HCT116 (cell line): Measurements from ENCODE around the gene NCAPH2. TPM values are rescaled to one million over a fixed set of nuclear protein-coding genes. Genes with fewer than 3 reads are reported as not detected.

ENCODE experiments used
- ATAC-seq: fragments of 200-7000 bp; cut with Tn5 transposase; 2 replicates; pipeline ENCODE4 v1.9.1; 2020; ENCODE audit warnings: mild to moderate bottlenecking, moderate library complexity
- BruUV-seq: library from RNA; stranded (reverse); fragments of 400-500 nt; replicated peaks from 2 replicates; lab custom pipeline; 2021; lab: Mats Ljungman, UMichigan
- CTCF ChIA-PET: fragments of 300-600 bp; sonication (Branson Sonifier 250); formaldehyde crosslinking; loops from one replicate; lab custom pipeline; 2021; ENCODE audit warnings: antibody characterized with exemption; lab: Charles Lee
- POLR2A ChIA-PET: fragments of 300-600, 350-600 bp; sonication (Branson Sonifier 250); formaldehyde crosslinking; loops from one replicate; lab custom pipeline; 2021; ENCODE audit warnings: antibody characterized with exemption; lab: Charles Lee
- RAD21 ChIA-PET, 2 experiments: fragments of 300-600 bp; sonication (Branson Sonifier 250); formaldehyde crosslinking; loops; one replicate each; lab custom pipeline; 2023; ENCODE audit warnings: low total read pairs in 2 of 2; ENCODE audit not compliant: uncharacterized antibody in 2 of 2, unreplicated experiment in 2 of 2, low non-redundant PET in 1 of 2; lab: Charles Lee
- DNase-seq: peaks from one replicate; pipeline ENCODE4 v3.0.0-alpha.2; 2010; ENCODE audit warnings: low read depth, low spot score
- H2AFZ ChIP-seq: fragments of 200-600 bp; shearing (Covaris generic), sonication (generic); 2 replicates; pipeline ENCODE4 v1.6.1; 2017; ENCODE audit warnings: low read depth, mixed run types, mixed read lengths, antibody characterized with exemption, low read length; ENCODE audit not compliant: poor library complexity, severe bottlenecking
- H3K27ac ChIP-seq: 2 replicates; pipeline ENCODE4 v1.5.1; 2012; ENCODE audit warnings: low read depth, low read length
- H3K27me3 ChIP-seq: fragments of 200-600 bp; sonication (generic); 2 replicates; pipeline ENCODE4 v1.6.1; 2016; ENCODE audit warnings: mixed run types, low read length, mixed read lengths; ENCODE audit not compliant: insufficient read depth
- H3K36me3 ChIP-seq, 2 experiments: fragments of 200-500 bp in 1 of 2; fragments of 200-600 bp in 1 of 2; sonication (Bioruptor generic) in 1 of 2; sonication (generic) in 1 of 2; 2 replicates each; pipeline versions ENCODE4 v1.5.1 to v1.6.1; 2014 to 2016; ENCODE audit warnings: low read length in 2 of 2, inconsistent platforms in 1 of 2, mixed read lengths in 1 of 2, mixed run types in 1 of 2; ENCODE audit not compliant: insufficient read depth in 2 of 2, control insufficient read depth in 1 of 2
- H3K4me1 ChIP-seq, 2 experiments: fragments of 200-600 bp in 1 of 2; sonication (generic) in 1 of 2; 2 replicates each; pipeline versions ENCODE4 v1.5.1 to v1.6.1; 2012 to 2017; ENCODE audit warnings: low read length in 2 of 2, inconsistent platforms in 1 of 2, mild to moderate bottlenecking in 1 of 2, mixed read lengths in 1 of 2, mixed run types in 1 of 2, moderate library complexity in 1 of 2; ENCODE audit not compliant: insufficient read depth in 2 of 2, control insufficient read depth in 1 of 2
- H3K4me2 ChIP-seq: fragments of 200-600 bp; sonication (generic); 2 replicates; pipeline ENCODE4 v1.6.1; 2017; ENCODE audit warnings: mixed run types, low read length, mixed read lengths
- H3K4me3 ChIP-seq, 2 experiments: fragments of 200-600 bp in 1 of 2; sonication (generic) in 1 of 2; replicated peaks in 1 of 2; 2 replicates each; pipeline ENCODE4 v1.5.1; 2011 to 2016; ENCODE audit warnings: low read length in 2 of 2, control low read depth in 1 of 2, low read depth in 1 of 2, mild to moderate bottlenecking in 1 of 2, mixed read lengths in 1 of 2, mixed run types in 1 of 2
- H3K79me2 ChIP-seq: fragments of 200-600 bp; sonication (generic); 2 replicates; pipeline ENCODE4 v1.6.1; 2017; ENCODE audit warnings: mild to moderate bottlenecking, mixed run types, low read length, moderate library complexity, mixed read lengths; ENCODE audit not compliant: insufficient read depth
- H3K9ac ChIP-seq: fragments of 200-600 bp; sonication (generic); 2 replicates; pipeline ENCODE4 v1.6.1; 2016; ENCODE audit warnings: low read length, mixed read lengths
- H3K9me2 ChIP-seq: fragments of 200-600 bp; sonication (generic), shearing (Covaris generic); 2 replicates; pipeline ENCODE4 v1.6.1; 2017; ENCODE audit warnings: mixed run types, mild to moderate bottlenecking, moderate library complexity; ENCODE audit not compliant: insufficient read depth
- H3K9me3 ChIP-seq, 2 experiments: fragments of 200-500 bp in 1 of 2; fragments of 200-600 bp in 1 of 2; sonication (Bioruptor generic) in 1 of 2; sonication (generic) in 1 of 2; 2 replicates each; pipeline ENCODE4 v1.6.1; 2014 to 2017; ENCODE audit warnings: low read length in 2 of 2, mixed read lengths in 2 of 2, inconsistent platforms in 1 of 2, low read depth in 1 of 2, mild to moderate bottlenecking in 1 of 2, mixed run types in 1 of 2, moderate library complexity in 1 of 2; ENCODE audit not compliant: control insufficient read depth in 1 of 2, insufficient read depth in 1 of 2
- H4K20me1 ChIP-seq: fragments of 200-600 bp; sonication (generic), shearing (Covaris generic); 2 replicates; pipeline ENCODE4 v1.6.1; 2017; ENCODE audit warnings: mixed run types, mild to moderate bottlenecking, moderate library complexity; ENCODE audit not compliant: insufficient read depth
- EGR1 ChIP-seq: IDR thresholded peaks from 2 replicates; pipeline ENCODE4 v1.6.1; 2012; ENCODE audit warnings: low read depth
- ELF1 ChIP-seq: IDR thresholded peaks from 2 replicates; pipeline ENCODE4 v1.6.1; 2012; ENCODE audit warnings: low read depth, borderline replicate concordance
- EZH2 ChIP-seq: fragments of 200-600 bp; sonication (generic); IDR thresholded peaks from 2 replicates; pipeline ENCODE4 v1.6.1; 2017; ENCODE audit warnings: antibody characterized with exemption, mixed run types
- POLR2AphosphoS5 ChIP-seq: IDR thresholded peaks from 2 replicates; pipeline ENCODE4 v1.6.1; 2011; ENCODE audit warnings: mild to moderate bottlenecking, low read depth, low read length, moderate library complexity
- RAD21 ChIP-seq: IDR thresholded peaks from 2 replicates; pipeline ENCODE4 v1.6.1; 2012; ENCODE audit warnings: low read depth, mild to moderate bottlenecking
- TCF7L2 ChIP-seq: IDR thresholded peaks from 2 replicates; pipeline ENCODE4 v1.7.0; 2011; ENCODE audit warnings: borderline replicate concordance, inconsistent platforms; ENCODE audit not compliant: insufficient read depth, insufficient read length; ENCODE audit errors: extremely low read depth
- ZFX ChIP-seq: fragments of 450-650 bp; IDR thresholded peaks from 2 replicates; pipeline ENCODE4 v1.6.1; 2017
- ZNF274 ChIP-seq: fragments of 200-500 bp; sonication (Bioruptor generic); IDR thresholded peaks from 2 replicates; pipeline ENCODE4 v1.6.1; 2014; ENCODE audit warnings: mild to moderate bottlenecking, low read depth, low read length, inconsistent platforms
- intact Hi-C: fragments of 100-400 bp; cut with micrococcal nuclease; formaldehyde crosslinking; loops from 2 replicates; pipeline ENCODE4 v1.10.0; 2022
- total RNA-seq: library from RNA; stranded (reverse); gene quantifications from one replicate; pipeline ENCODE4 v1.2.1, GENCODE V29; 2021; ENCODE audit not compliant: unreplicated experiment
- TF ChIP-seq, protein P1 (sequence below): IDR thresholded peaks from 2 replicates; pipeline ENCODE4 v1.6.1; 2012
- TF ChIP-seq, protein P2 (sequence below): IDR thresholded peaks from 2 replicates; pipeline ENCODE4 v1.6.1; 2012; ENCODE audit warnings: low read depth
- TF ChIP-seq, protein P3 (sequence below): IDR thresholded peaks from 2 replicates; pipeline ENCODE4 v1.6.1; 2011; ENCODE audit warnings: mild to moderate bottlenecking, low read length, moderate library complexity; ENCODE audit not compliant: insufficient replicate concordance; ENCODE audit errors: extremely low read depth

Gene NCAPH2
- total RNA-seq, 1 experiment from 2014 or later: 99.1 TPM

DNA sequence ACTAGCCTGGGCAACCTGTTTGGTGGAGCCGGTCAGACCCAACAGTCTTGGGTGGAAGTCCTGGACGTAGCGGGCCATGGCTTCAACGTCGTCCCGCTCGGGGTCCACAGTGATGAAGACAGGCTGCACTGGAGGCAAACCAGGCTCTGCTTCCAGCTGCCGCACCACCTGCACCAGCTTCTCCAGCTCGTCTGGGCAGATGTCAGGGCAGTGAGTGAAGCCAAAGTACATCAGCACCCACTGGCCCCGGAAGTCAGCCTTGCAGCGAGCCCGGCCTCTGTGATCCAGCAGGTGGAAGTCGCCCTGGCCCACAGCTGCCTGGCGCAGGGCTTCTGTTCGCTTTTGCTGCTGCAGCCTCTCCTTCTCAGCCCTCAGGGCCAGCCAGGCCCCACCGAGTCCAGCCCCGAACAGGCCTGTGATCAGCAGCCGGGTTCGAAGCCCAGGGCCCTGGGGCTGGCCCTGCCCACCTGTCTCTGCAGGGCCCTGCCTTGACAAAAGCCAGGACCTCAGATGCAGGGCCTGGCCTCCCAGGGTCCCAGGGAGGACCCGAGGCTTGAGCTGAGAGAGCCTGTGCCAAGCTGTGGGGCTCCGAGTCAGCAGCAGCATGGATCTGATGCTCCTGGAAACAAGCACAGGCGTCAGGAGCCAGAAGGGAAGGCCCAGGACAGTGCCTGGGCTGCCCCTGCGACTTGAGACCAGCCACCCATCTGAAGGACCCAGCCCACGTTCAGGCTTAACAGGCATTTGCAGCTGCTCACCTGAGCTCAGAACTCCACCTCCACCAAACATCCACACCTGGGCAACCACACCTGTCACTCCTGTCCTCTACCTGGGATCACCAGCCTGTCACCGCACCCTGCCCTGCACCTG is 16.0 kb downstream of the NCAPH2 start:
- Histone ChIP-seq H3K36me3 (peaks cover 0 to 18% of the 10 kb centered on the region in 2 experiments; a peak in 2 of 4 replicates), H3K79me2 (peaks cover 25% of the 10 kb centered on the region)
- ATAC-seq: no peak

DNA sequence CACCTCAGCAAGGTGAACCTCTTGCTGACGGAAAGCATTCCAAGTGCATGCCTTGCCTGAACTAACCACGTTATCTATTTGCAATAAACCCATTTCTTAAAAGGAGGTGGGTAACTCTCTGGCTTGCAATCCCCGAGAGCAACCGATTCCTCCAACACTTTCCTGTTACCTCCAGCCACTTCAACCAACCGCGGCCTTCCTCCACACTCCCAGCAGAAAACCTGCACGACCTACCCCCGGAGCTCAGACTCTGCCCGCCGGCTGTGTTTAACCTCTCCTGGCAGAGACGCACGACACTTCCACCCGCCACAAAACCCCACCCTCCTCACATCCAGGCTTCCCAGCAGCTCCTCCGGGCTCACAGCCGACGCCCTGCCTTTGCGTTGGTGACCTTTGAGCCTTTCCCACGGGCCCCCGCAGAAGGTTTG is 16.7 kb downstream of the NCAPH2 start:
- intact Hi-C loops: loop anchor here (1.0 kb wide), 1 partner anchor 16 kb away; the partner anchor contains the start of gene NCAPH2
- Histone ChIP-seq H3K9me2 (no peaks in the 10 kb centered on the region), H3K36me3 (peaks cover 0 to 11% of the 10 kb centered on the region in 2 experiments; a peak in 2 of 4 replicates), H3K4me3 (peak overlapping the region; percentile 78 to 85), H3K27me3 (no peaks in the 10 kb centered on the region), H3K27ac (peak overlapping the region; percentile 100), H3K9ac (peak overlapping the region; percentile 93), H3K4me1 (peaks cover 13 to 55% of the 10 kb centered on the region in 2 experiments; a peak in 3 of 4 replicates), H3K9me3 (no peaks in the 10 kb centered on the region), H4K20me1 (no peaks in the 10 kb centered on the region), H3K79me2 (peaks cover 30% of the 10 kb centered on the region), H2AFZ (no peak overlapping the region), H3K4me2 (peak overlapping the region; percentile 99)
- no TSS peak for BruUV-seq
- ChIA-PET POLR2A (interaction anchor here (1.0 to 1.6 kb wide), 3 partner anchors 9 to 16 kb away, joined by 3 to 20 read pairs (median 4); partner anchors contain the start of genes LMF2 and NCAPH2), CTCF (interaction anchor here (1.5 to 1.7 kb wide), 3 partner anchors 27 to 273 kb away, joined by 6 to 11 read pairs (median 6); partner anchors contain the start of gene HDAC10), RAD21 (interaction anchor here (1.6 to 2.2 kb wide), 2 partner anchors 17 to 38 kb away, joined by 5 to 8 read pairs; partner anchors contain the start of genes LMF2 (in 1 of the 2), NCAPH2 (in 1 of the 2) and SYCE3 (in 1 of the 2))
- ATAC-seq (no peak; the same call in 1 of the 2 replicates), DNase-seq (no peak)
- TF ChIP-seq EZH2 (no peak), TCF7L2 (no peak), ZFX (no peak), RAD21 (no peak), ZNF274 (no peak), EGR1 (no peak)
- TF ChIP-seq, protein P1, sequence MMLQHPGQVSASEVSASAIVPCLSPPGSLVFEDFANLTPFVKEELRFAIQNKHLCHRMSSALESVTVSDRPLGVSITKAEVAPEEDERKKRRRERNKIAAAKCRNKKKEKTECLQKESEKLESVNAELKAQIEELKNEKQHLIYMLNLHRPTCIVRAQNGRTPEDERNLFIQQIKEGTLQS: no peak
- TF ChIP-seq, protein P2, sequence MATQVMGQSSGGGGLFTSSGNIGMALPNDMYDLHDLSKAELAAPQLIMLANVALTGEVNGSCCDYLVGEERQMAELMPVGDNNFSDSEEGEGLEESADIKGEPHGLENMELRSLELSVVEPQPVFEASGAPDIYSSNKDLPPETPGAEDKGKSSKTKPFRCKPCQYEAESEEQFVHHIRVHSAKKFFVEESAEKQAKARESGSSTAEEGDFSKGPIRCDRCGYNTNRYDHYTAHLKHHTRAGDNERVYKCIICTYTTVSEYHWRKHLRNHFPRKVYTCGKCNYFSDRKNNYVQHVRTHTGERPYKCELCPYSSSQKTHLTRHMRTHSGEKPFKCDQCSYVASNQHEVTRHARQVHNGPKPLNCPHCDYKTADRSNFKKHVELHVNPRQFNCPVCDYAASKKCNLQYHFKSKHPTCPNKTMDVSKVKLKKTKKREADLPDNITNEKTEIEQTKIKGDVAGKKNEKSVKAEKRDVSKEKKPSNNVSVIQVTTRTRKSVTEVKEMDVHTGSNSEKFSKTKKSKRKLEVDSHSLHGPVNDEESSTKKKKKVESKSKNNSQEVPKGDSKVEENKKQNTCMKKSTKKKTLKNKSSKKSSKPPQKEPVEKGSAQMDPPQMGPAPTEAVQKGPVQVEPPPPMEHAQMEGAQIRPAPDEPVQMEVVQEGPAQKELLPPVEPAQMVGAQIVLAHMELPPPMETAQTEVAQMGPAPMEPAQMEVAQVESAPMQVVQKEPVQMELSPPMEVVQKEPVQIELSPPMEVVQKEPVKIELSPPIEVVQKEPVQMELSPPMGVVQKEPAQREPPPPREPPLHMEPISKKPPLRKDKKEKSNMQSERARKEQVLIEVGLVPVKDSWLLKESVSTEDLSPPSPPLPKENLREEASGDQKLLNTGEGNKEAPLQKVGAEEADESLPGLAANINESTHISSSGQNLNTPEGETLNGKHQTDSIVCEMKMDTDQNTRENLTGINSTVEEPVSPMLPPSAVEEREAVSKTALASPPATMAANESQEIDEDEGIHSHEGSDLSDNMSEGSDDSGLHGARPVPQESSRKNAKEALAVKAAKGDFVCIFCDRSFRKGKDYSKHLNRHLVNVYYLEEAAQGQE: no peak
- TF ChIP-seq, protein P3, sequence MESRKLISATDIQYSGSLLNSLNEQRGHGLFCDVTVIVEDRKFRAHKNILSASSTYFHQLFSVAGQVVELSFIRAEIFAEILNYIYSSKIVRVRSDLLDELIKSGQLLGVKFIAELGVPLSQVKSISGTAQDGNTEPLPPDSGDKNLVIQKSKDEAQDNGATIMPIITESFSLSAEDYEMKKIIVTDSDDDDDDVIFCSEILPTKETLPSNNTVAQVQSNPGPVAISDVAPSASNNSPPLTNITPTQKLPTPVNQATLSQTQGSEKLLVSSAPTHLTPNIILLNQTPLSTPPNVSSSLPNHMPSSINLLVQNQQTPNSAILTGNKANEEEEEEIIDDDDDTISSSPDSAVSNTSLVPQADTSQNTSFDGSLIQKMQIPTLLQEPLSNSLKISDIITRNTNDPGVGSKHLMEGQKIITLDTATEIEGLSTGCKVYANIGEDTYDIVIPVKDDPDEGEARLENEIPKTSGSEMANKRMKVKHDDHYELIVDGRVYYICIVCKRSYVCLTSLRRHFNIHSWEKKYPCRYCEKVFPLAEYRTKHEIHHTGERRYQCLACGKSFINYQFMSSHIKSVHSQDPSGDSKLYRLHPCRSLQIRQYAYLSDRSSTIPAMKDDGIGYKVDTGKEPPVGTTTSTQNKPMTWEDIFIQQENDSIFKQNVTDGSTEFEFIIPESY: no peak

More for the DNA sequence above, 16.0 kb downstream of the NCAPH2 start:
- TF ChIP-seq POLR2AphosphoS5: 0 out of 2 replicates have a peak, but pooled peaks have one; percentile 38
- TF ChIP-seq ELF1: no peak
- H3K4me2 ChIP-seq: peak overlapping the region; percentile 99
- no peaks in the 10 kb centered on the region for H3K27me3 ChIP-seq
- no peaks in the 10 kb centered on the region for H3K9me2 ChIP-seq
- ChIA-PET CTCF (no interaction called here), RAD21 (interaction anchor here in 1 of 2 experiments (2.2 kb wide), 1 partner anchor 39 kb away, joined by 5 read pairs; the partner anchor contains the start of gene SYCE3), POLR2A (interaction anchor here (1.0 kb wide), 1 partner anchor 9 kb away, joined by 3 read pairs; no protein-coding TSS in a partner anchor)
- BruUV-seq: no TSS peak
- no peaks in the 10 kb centered on the region for H4K20me1 ChIP-seq
- no peak overlapping the region for H2AFZ ChIP-seq
- H3K27ac ChIP-seq: peak overlapping the region; percentile 100
- peaks cover 13 to 49% of the 10 kb centered on the region in 2 experiments; a peak in 3 of 4 replicates for H3K4me1 ChIP-seq
- peak overlapping the region; percentile 78 to 85 for H3K4me3 ChIP-seq
- DNase-seq: no peak
- intact Hi-C loops: no loop called here
- peak overlapping the region; percentile 93 for H3K9ac ChIP-seq
- H3K9me3 ChIP-seq: no peaks in the 10 kb centered on the region
